ENCODE results near the gene TRIM44. TPM values are rescaled to one million over a fixed set of nuclear protein-coding genes. Genes with fewer than 3 reads are reported as not detected.
"Not testable (repeated sequence)": the region's sequence is repeated elsewhere in the genome, so short reads cannot be mapped to it uniquely, and the experiment has no call there.

TRIM44 gene
- total RNA-seq, 1 experiment from 2014 or later = 3.6 TPM

DNA sequence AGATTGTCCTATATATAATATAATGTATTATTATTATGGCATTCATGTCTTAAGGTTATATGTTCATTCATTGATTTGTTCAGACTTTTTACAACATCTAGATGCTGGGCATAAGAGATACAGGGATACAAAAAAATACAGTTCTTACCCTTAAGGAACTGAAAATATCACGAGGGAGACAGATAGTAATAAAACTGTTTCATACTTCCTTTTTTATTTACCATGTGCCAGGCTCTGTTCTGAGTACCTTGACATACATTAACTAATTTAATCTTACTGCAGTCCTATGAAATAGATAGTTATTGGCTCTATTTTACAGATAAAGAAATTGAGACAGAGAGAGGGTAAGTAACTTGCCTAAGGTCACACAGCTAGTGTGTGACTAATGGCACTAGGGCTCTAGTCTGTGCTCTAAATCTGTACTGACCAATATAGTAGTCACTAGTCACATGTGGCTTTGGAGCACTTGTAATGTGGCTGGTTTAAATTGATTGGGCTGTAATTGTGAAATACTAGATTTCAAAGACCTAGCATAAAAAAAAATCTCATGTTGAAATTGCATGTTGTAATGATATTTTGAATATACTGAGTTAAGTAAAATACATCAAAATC lies 21.3 kb downstream of the TRIM44 start:
- DNase-seq (ENCODE audit: low read depth) = no peak
- in situ Hi-C loops (cut with HindIII; ENCODE audit: low pct_unique_long_range_greater_than_20kb, low sequenced_read_pairs) = no loop called here

DNA sequence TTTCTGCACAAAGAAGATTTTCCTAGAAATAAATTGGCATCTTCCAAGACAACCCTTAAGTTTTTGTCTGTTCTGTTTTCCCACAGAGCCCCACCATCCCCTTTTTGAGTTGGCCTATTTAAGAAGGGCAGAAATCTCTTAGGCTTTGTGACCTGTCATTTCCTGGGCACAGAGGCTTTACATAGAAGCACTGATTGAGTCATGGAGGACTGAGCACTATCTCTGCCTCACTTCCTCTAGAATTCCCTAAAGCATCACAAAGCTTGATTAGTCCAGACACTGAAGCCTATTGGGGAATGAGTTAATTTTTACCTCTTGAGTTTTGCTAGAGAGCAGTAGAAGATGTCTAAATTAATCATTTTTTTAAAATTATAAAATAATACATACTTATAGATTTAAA lies 25.4 kb downstream of the TRIM44 start:
- in situ Hi-C loops (cut with HindIII; ENCODE audit: low pct_unique_long_range_greater_than_20kb, low sequenced_read_pairs) = no loop called here

DNA sequence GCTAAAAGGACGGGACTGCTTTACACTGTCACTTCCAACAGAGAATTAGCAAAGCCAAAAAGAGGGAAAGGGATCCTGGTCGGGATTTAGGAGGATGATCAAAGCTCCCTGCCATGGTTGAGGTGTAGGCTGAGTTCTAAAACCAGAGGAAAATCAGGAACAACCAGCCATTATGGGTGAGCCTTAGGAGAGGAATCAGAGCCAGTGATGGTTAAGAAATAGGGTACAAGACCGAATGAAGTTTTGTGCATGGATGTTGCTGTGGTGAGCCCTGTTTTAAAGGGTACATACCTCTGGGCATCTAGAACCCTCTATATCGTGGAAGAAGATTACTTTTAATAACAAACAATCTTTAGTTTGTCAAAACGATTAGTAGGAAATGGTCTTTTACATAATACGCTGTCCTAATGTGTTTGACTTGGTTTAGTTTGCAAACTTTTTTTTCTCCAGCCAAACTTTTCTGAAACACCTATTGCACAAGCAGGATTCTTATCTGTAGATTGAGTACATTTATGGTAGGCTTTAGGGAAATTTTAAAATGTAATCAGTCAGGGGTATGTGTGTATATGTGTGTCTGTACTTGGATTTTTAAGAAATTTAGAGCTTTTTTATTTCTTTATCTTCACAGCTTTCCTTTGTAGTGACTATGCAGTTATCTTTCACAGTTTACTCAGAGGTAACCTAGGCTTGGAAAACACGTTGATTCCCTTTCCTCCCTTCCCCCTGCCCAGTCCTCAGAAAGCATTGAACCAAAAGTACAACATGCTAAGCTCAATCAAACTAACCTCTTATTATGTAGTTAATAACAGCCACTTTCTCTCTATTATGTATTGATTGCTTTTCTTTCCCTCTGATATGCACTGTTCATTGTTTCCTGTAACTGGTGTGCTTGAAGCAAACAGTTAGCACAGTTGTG lies 26.8 kb downstream of the TRIM44 start:
- in situ Hi-C loops (cut with HindIII; ENCODE audit: low pct_unique_long_range_greater_than_20kb, low sequenced_read_pairs) = no loop called here
- no peak for DNase-seq (ENCODE audit: low read depth)

More for the DNA sequence above, 25.4 kb downstream of the TRIM44 start:
- no peak for DNase-seq (ENCODE audit: low read depth)

GRCh38 chr11:35702126-35702525 lies 39.6 kb downstream of the TRIM44 start:
- in situ Hi-C loops (cut with HindIII; ENCODE audit: low pct_unique_long_range_greater_than_20kb, low sequenced_read_pairs) = no loop called here

DNA sequence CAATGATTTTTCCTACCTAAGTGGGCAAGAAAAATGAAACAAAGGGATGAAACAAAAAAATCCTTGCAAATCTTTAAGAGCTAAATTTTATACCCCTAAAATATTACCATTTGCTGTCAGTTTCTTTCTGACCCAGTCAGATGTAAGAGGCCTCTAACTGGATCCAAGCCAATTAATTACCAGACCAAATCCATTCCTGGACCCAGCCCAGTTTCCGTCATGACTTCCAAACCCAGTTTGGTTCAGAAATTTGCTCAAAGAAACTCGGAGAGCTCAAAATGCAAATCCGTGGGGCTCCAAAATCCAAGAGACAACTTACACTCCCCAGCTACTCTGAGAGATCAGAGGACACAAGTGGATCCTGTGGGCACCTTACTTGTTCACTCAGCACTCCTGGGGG lies 46.8 kb downstream of the TRIM44 start:
- DNase-seq (ENCODE audit: low read depth) = no peak
- in situ Hi-C loops (cut with HindIII; ENCODE audit: low pct_unique_long_range_greater_than_20kb, low sequenced_read_pairs) = no loop called here

More at GRCh38 chr11:35702126-35702525, 39.6 kb downstream of the TRIM44 start:
- DNase-seq (ENCODE audit: low read depth) = no peak

- in situ Hi-C loops (cut with HindIII; ENCODE audit: low pct_unique_long_range_greater_than_20kb, low sequenced_read_pairs) = no loop called here
- no peak for DNase-seq (ENCODE audit: low read depth)
These were observed 48.8 kb downstream of the TRIM44 start for GRCh38 chr11:35711173-35711910.

DNA sequence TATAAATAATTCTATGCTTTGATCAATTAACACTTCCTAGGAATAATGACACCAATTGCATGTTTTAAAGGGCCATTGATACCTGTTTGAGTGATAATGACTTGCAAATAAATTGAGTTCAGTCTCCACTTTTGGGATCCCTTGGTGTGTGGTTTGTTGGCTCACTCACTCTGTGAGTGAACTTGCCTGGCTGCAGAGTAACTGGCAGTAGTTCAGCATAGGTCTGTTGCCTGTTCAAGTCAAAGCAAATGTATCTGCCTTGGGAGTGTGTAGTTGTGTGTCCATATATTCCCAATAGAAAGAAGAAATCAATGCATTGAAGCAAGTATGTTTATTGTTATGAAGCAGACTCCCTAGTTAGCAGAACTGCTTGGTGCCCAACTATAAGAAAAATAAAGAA lies 49.3 kb downstream of the TRIM44 start:
- no peak for DNase-seq (ENCODE audit: low read depth)
- in situ Hi-C loops (cut with HindIII; ENCODE audit: low pct_unique_long_range_greater_than_20kb, low sequenced_read_pairs) = no loop called here

- in situ Hi-C loops (cut with HindIII; ENCODE audit: low pct_unique_long_range_greater_than_20kb, low sequenced_read_pairs) = no loop called here
- no peak for DNase-seq (ENCODE audit: low read depth)
These were observed 50.0 kb downstream of the TRIM44 start for GRCh38 chr11:35712533-35712932.

DNA sequence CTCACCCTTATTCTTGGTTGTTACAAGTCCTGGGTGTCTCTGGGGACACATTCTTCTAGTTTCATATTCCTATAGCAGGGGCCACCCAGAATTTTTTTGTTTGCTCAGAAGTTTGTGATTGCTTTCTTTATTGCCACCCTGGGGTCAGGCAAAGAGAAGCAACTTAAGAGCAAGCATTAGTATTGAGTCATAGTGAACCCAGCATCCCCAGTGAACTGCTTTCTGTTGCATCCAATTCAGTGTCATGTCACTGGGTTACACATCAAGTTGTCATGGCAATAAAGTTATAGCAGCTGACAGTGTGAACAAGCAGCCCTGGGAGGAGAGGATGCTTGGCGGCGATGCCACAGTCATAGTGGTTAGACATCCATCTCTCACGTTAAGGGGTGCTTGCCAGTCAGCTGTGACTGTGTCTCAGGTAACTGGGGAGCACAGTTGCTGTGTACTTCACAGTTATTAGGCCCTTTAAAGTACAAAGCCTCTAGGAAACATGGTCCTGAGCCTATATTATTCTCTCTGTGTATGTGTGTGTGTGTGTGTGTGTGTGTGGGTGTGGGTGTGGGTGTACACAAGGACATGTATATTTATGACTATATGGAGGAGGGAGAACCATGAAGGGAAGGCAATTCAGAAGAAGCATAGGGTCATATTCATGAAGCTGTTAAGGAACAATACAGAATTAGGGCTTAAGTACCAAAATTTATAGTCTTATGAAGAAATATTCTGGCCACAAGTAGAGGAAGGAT lies 52.5 kb downstream of the TRIM44 start:
- no peak for DNase-seq (ENCODE audit: low read depth)
- in situ Hi-C loops (cut with HindIII; ENCODE audit: low pct_unique_long_range_greater_than_20kb, low sequenced_read_pairs) = no loop called here

DNA sequence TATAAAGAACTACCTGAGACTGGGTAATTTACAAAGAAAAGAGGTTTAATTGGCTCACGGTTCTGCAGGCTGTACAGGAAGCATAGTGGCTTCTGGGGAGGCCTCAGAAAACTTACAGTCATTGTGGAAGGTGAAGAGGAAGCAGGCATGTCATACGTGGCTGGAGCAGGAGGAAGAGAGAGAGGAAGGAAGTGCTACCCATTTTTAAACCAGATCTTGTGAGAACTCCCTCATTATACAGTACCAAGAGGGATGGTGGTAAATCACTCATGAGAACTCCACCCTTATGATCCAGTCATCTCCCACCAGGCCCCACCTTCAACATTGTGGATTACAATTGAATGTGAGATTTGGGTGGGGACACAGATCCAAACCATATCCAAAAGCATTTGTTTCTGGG lies 53.1 kb downstream of the TRIM44 start:
- in situ Hi-C loops (cut with HindIII; ENCODE audit: low pct_unique_long_range_greater_than_20kb, low sequenced_read_pairs); DNase-seq (ENCODE audit: low read depth): not testable (repeated sequence)

DNA sequence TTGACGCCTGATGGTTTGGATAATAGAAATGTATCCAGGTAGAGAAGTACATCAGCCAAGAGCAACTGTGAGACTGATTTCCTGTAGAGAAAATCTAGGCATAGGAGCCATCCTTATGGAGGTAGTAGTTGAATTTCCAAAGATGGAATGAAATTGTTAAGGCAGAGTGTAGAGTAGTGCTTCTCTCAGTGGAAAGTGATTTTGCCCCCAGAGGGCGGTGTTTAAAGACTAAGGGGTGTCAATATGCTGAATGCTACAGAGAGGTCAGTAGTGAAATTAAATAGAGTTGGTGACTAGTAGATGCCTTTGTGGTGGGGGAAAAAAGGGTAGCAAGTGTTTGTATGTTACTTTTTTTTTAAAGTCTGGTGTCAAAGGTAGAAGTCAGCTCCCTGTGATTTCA lies 54.5 kb downstream of the TRIM44 start:
- no peak for DNase-seq (ENCODE audit: low read depth)
- in situ Hi-C loops (cut with HindIII; ENCODE audit: low pct_unique_long_range_greater_than_20kb, low sequenced_read_pairs) = no loop called here

- in situ Hi-C loops (cut with HindIII; ENCODE audit: low pct_unique_long_range_greater_than_20kb, low sequenced_read_pairs) = no loop called here
- DNase-seq (ENCODE audit: low read depth) = no peak
These were observed 54.9 kb downstream of the TRIM44 start for GRCh38 chr11:35717520-35717919.

DNA sequence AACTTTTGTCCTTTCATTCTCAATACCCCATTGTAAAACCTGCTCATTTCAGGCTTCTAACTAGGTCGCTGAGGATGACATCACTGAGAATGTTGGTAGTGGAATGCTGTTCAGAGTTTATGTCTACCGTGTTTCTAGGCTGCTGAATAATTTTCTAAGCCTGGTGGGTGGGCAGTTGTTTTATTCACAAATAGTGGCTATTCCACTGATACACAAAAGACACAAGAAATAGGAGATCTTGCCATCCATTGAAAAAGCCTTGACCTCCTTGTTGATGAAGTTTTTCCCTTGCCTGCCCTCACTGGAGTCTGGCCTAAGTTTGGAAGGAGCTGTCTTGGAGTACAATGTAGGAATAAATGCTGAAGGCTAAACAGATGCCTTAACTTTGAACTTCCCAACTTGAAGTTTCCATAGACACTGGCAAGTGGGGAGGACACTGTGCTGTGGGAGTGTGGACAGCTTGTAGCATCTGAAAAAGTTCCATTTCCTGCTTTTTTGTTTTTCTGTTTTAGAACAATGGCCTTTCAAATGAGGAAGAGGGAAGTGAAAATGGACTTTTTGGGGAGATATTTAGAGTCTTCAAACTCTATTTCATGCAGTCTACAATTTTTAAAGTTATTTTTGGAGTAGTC lies 59.2 kb downstream of the TRIM44 start:
- in situ Hi-C loops (cut with HindIII; ENCODE audit: low pct_unique_long_range_greater_than_20kb, low sequenced_read_pairs) = no loop called here
- no peak for DNase-seq (ENCODE audit: low read depth)

DNA sequence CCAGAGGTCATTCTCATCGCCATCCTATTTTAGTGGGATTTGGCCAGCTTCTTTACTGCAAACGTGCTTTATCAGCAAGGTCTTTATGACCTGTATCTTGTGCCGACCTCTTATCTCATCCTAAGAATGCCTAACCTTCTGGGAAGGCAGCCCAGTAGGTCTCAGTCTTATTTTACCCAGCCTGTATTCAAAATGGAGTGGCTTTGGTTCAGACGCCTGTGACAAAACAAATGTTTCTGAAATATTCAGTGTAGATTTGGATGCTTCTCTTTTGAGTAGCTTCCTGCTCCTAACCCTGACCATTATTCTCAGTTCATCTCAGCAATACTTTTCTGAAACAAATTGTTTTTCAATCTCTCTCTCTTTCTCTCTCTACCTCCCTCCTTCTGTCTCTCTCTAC lies 60.1 kb downstream of the TRIM44 start:
- DNase-seq (ENCODE audit: low read depth) = no peak
- in situ Hi-C loops (cut with HindIII; ENCODE audit: low pct_unique_long_range_greater_than_20kb, low sequenced_read_pairs) = no loop called here

- no peak for DNase-seq (ENCODE audit: low read depth)
- in situ Hi-C loops (cut with HindIII; ENCODE audit: low pct_unique_long_range_greater_than_20kb, low sequenced_read_pairs) = no loop called here
These were observed 60.9 kb downstream of the TRIM44 start for GRCh38 chr11:35723493-35723892.

DNA sequence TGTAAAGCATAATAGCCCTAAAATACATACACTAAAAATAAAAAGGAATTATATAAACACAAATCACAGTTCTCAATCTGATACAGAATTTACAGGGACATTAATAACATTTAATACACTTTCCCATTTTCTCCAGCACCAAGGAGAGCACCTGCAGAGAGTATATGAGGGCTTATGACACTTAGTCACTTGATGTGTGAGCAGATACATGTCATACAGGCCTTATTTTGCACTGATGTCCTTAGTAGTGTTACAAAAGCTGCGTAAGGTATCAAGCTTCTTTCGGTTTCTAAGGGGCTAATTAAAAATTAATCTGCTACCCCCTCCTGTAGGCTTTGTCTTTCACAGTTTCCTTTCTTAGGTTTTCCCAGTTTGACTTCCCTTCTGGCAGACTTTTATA lies 61.3 kb downstream of the TRIM44 start:
- in situ Hi-C loops (cut with HindIII; ENCODE audit: low pct_unique_long_range_greater_than_20kb, low sequenced_read_pairs) = no loop called here
- no peak for DNase-seq (ENCODE audit: low read depth)

DNA sequence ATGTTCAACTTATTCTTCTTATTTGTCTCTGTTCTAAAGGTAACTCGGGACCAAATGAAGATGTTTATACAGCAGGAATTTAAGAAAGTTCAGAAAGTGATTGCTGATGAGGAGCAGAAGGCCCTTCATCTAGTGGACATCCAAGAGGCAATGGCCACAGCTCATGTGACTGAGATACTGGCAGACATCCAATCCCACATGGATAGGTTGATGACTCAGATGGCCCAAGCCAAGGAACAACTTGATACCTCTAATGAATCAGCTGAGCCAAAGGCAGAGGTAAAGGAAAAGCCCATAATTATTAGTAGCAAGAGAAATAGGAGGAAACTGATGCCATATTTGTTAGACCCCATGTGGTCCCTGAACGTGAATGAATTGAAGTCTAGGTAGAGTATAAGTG lies 63.3 kb downstream of the TRIM44 start:
- in situ Hi-C loops (cut with HindIII; ENCODE audit: low pct_unique_long_range_greater_than_20kb, low sequenced_read_pairs) = no loop called here
- DNase-seq (ENCODE audit: low read depth) = no peak

GRCh38 chr11:35727140-35727539 lies 64.6 kb downstream of the TRIM44 start:
- DNase-seq (ENCODE audit: low read depth) = no peak
- in situ Hi-C loops (cut with HindIII; ENCODE audit: low pct_unique_long_range_greater_than_20kb, low sequenced_read_pairs) = no loop called here
